Mucosa of descending colon (tissue), 3 donors: ENCODE measurements around the gene FMOD. TPM values are rescaled to one million over a fixed set of nuclear protein-coding genes. Genes with fewer than 3 reads are reported as not detected.
A peak's percentile ranks its signal among the peaks of the same experiment; 100 is the strongest.

Experiments used
- ATAC-seq: fragments of 200-7000 bp; cut with Tn5 transposase; one replicate; pipeline ENCODE4 v1.9.1; 2020; ENCODE audit warnings: mild to moderate bottlenecking, moderate library complexity
- DNase-seq, 3 donors: peaks; one replicate each; pipeline ENCODE4 v3.0.0-alpha.2; 2020
- H3K36me3 ChIP-seq: fragments of 200-600 bp; one replicate; pipeline ENCODE4 v1.8.0; 2021; ENCODE audit warnings: low read depth, mild to moderate bottlenecking
- H3K4me1 ChIP-seq: fragments of 200-600 bp; one replicate; pipeline ENCODE4 v1.8.0; 2021; ENCODE audit warnings: low read depth, mild to moderate bottlenecking
- H3K4me3 ChIP-seq: fragments of 200-600 bp; one replicate; pipeline ENCODE4 v1.8.0; 2021; ENCODE audit warnings: mild to moderate bottlenecking
- H3K9me3 ChIP-seq: fragments of 200-600 bp; one replicate; pipeline ENCODE4 v1.8.0; 2021; ENCODE audit warnings: mild to moderate bottlenecking
- intact Hi-C, 2 donors: fragments of 100-400 bp; cut with DNase I in 1 of 2; cut with micrococcal nuclease in 1 of 2; formaldehyde crosslinking; loops; one replicate each; pipeline versions ENCODE4 v1.11.0 to v1.11.1; 2022; cut with DNase I, micrococcal nuclease
- total RNA-seq, 3 donors: library from RNA; stranded (reverse); fragmentation: NEBNext Ultra II Directional in 2 of 3; extraction: Animal tissue kit (Norgen Biotek cat#: 25700) in 2 of 3; gene quantifications; one replicate each; pipeline versions ENCODE4 v1.2.1 to v1.2.4, GENCODE V29; 2021 to 2023
- TF ChIP-seq, protein P1 (sequence below): fragments of 200-600 bp; IDR thresholded peaks from one replicate; pipeline ENCODE4 v1.8.0; 2022; ENCODE audit warnings: antibody characterized with exemption, mild to moderate bottlenecking
- donor health status: DM: no; HTN: no; CAD: no; lungs with moderate emphysema.
- donor health status: DM: no; HTN: no; CAD: no.
- donor health status: DM: no; HTN: yes; CAD: no.

The FMOD gene
- total RNA-seq, 3 donors from 2014 or later = 26.6 to 45.7 (median 33.3) TPM

DNA sequence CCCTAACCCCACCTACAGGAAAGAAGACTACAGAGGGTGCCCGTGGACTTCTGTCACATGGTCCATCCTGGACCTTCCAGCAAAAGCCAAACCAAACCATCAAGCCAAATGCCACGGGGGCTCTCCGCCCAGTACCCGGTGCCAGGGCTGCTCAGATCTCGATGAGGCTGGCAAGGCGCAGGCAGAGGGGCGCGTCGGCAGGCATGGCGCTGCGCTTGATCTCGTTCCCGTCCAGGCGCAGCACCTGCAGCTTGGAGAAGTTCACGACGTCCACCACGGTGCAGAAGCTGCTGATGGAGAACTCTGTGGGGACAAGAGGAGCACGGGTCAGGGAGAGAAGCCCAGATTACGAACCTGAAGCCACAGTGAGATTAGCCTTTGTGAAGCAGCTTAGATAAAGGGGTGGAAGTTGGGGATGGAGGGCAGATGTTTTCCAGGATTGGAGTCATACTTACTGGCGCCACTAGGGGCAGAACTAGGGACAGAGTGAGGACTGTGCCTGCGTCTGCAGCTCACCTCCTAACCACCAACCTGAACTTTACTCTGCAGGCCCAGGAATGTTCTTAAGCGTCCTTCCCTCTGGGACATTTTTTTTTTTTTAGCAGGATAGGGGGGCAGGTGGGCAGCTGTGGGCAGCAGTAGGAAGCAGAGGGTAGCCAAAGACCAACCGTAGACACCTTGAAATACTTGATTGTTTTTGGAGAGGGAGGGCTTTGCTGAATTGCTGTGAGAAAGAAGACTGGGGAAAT is 8.6 kb downstream of the FMOD start:
- ATAC-seq (peak; percentile 86), DNase-seq (peak in 2 of 3 donors; percentile 49 to 82)
- intact Hi-C loops = loop anchor here (5.0 to 10.0 kb wide), 2 partner anchors 142 to 145 kb away; no protein-coding TSS in a partner anchor
- TF ChIP-seq, protein P1, sequence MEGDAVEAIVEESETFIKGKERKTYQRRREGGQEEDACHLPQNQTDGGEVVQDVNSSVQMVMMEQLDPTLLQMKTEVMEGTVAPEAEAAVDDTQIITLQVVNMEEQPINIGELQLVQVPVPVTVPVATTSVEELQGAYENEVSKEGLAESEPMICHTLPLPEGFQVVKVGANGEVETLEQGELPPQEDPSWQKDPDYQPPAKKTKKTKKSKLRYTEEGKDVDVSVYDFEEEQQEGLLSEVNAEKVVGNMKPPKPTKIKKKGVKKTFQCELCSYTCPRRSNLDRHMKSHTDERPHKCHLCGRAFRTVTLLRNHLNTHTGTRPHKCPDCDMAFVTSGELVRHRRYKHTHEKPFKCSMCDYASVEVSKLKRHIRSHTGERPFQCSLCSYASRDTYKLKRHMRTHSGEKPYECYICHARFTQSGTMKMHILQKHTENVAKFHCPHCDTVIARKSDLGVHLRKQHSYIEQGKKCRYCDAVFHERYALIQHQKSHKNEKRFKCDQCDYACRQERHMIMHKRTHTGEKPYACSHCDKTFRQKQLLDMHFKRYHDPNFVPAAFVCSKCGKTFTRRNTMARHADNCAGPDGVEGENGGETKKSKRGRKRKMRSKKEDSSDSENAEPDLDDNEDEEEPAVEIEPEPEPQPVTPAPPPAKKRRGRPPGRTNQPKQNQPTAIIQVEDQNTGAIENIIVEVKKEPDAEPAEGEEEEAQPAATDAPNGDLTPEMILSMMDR = peak; percentile 67
- Histone ChIP-seq H3K4me1 (peaks cover 11% of the 10 kb centered on the region), H3K4me3 (no peak overlapping the region), H3K9me3 (no peaks in the 10 kb centered on the region), H3K36me3 (no peaks in the 10 kb centered on the region)

DNA sequence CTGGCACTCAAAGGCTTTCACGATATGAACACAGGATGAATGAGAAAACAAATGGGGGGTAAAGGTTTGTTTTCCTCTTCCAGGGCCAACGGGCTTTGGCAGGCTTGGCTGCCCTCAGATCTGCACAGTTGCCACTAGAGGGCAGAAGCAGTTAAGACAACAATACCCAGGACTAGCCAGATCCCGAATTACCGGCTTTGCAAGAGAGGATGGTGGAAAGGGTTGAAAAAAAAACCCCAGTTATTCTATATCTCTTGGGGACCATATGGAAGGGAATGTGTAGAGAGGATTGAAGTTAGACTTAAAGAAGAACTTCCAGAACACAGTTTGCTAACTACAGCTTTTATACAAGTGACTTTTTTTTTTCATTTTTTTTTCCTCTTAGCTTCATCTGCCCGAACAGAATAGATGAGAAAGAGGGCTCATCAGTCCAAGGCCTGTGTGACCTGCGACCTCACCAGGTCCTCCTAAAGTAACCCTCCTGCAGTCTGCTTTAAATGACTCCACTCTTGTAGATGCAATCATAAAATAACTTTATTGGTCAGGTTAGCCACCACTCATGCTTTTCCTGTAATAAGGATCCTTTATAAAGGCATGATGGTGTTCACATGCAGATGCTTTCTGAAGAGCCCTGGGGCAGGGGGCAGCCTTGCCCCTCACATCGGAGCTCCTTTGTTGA is 10.7 kb downstream of the FMOD start:
- ATAC-seq = peak; percentile 86
- H3K9me3 ChIP-seq = no peaks in the 10 kb centered on the region
- H3K36me3 ChIP-seq = no peaks in the 10 kb centered on the region
- TF ChIP-seq, protein P1 = peak; percentile 65
- peak; percentile 68 to 86 (median 74) for DNase-seq
- H3K4me3 ChIP-seq = no peak overlapping the region
- intact Hi-C loops = loop anchor here (2.0 to 10.0 kb wide), 3 partner anchors 101 to 147 kb away; no protein-coding TSS in a partner anchor
- peaks cover 11% of the 10 kb centered on the region for H3K4me1 ChIP-seq

DNA sequence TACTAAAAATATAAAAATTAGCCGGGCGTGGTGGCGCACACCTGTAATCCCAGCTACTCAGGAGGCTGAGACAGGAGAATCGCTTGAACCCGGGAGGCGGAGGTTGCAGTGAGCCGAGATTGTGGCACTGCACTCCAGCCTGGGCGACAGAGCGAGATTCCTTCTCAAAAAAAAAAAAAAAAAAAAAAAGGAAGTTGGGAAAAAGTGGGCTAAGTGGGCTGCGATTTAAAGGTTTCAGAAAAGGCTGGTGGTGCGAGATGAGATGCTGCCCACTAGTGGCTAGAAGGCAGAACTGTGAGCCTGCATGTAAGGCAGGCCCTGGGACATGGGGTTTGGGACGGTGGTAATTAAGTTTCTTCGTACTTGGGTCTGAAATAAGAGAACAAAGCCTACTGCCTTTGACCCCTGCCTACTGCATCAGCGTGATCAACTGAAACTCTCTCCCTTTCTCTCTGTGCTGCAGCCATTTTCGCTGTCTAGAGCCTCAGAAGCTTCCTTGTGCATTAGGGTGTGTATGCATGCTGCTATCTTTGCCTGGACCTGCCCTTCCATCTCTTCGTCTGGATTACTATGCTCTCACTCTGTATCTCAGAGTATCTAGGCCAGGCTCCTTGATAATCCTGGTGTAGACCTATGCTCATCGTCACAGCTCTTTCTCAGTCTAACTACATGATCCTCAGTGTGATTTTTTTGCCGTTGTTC is 12.4 kb downstream of the FMOD start:
- Histone ChIP-seq H3K4me3 (no peak overlapping the region), H3K9me3 (no peaks in the 10 kb centered on the region), H3K36me3 (no peaks in the 10 kb centered on the region), H3K4me1 (peaks cover 11% of the 10 kb centered on the region)
- ATAC-seq = peak; percentile 77
- TF ChIP-seq, protein P1 = peak; percentile 91
- DNase-seq = peak in 2 of 3 donors; percentile 67 to 78
- intact Hi-C loops = loop anchor here (5.0 kb wide), 2 partner anchors 66 to 104 kb away; no protein-coding TSS in a partner anchor

DNA sequence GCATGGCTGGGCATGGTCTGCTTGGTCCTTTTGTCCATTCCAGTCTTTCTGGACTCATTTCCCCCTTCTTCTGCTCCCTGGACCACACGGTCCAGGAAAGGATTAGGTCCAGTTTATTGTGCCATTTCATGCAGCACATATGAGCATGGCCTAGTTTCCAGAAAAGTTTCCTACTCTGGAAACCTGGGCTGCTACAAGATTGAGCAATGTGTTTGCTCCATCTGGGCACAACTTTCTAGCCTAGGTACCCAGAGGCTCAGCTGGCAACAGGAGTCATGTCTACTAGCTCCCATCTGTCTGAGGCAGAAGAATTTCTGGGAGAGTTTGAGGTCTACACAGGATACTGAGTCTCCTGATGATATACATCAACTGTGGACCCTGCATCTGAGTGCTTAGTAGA is 14.8 kb downstream of the FMOD start:
- TF ChIP-seq, protein P1 = no peak
- Histone ChIP-seq H3K36me3 (no peaks in the 10 kb centered on the region), H3K4me3 (no peak overlapping the region), H3K4me1 (peaks cover 8% of the 10 kb centered on the region), H3K9me3 (no peaks in the 10 kb centered on the region)
- ATAC-seq (no peak), DNase-seq (no peak)
- intact Hi-C loops = loop anchor here (5.0 kb wide), 2 partner anchors 64 to 106 kb away; no protein-coding TSS in a partner anchor

DNA sequence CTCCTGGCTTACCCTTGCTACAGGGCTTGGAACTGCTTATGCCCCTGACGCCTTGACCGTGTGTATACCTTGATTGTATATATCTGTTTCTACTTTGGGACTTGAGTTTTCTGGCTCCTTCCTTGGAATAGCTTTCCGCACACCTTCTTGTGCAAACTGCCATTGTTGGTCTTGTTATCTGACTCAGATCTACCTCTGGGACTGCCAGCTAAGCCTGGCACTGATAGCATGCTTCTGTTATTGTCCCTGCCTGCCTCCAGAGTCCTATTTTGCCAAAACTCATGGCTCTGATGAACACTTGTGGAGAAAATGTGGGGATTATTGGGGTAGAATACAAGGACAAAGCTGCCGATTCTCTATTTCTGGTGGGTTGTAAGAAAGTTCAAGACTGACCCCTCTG is 15.4 kb downstream of the FMOD start:
- no peak overlapping the region for H3K4me3 ChIP-seq
- no peaks in the 10 kb centered on the region for H3K36me3 ChIP-seq
- TF ChIP-seq, protein P1 = no peak
- intact Hi-C loops = loop anchor here (5.0 kb wide), 2 partner anchors 63 to 107 kb away; no protein-coding TSS in a partner anchor
- H3K4me1 ChIP-seq = peaks cover 8% of the 10 kb centered on the region
- no peaks in the 10 kb centered on the region for H3K9me3 ChIP-seq
- ATAC-seq (no peak), DNase-seq (no peak)
